Neural progenitor cell (in vitro differentiated cells): ENCODE data around the gene SMCO1.

Experiments used
- CTCF ChIP-seq: fragments of 200-600 bp; sonication (generic); IDR thresholded peaks from 2 replicates; pipeline ENCODE4 v1.5.1; 2017; ENCODE audit warnings: antibody characterized with exemption, mild to moderate bottlenecking
- EZH2 ChIP-seq: fragments of 200-600 bp; sonication (generic); IDR thresholded peaks from 2 replicates; pipeline ENCODE4 v1.6.1; 2017; ENCODE audit warnings: antibody characterized with exemption, mild to moderate bottlenecking, moderate library complexity
- EZH2phosphoT487 ChIP-seq: fragments of 200-600 bp; sonication (generic); IDR thresholded peaks from 2 replicates; pipeline ENCODE4 v1.6.1; 2017; ENCODE audit warnings: antibody characterized with exemption

GRCh38 chr3:196517919-196518318 is 2.8 kb upstream of the SMCO1 start:
- no peak for TF ChIP-seq CTCF
- no peak for TF ChIP-seq EZH2
- TF ChIP-seq EZH2phosphoT487 = no peak
